ENCODE measurements around the gene ZFP91. TPM values are rescaled to one million over a fixed set of nuclear protein-coding genes. Genes with fewer than 3 reads are reported as not detected.
A peak's percentile ranks its signal among the peaks of the same experiment; 100 is the strongest.

ZFP91 gene
- total and polyA plus RNA-seq, 2 of the 4 experiments (the other 2 are of a cell fraction): 20.7 to 25.3 TPM

GRCh38 chr11:58637371-58637770, 58.5 kb downstream of the ZFP91 start:
- Histone ChIP-seq H3K9me1 (ENCODE audit: insufficient read depth, low read length) (peaks cover 6% of the 10 kb centered on the region; the same call in 1 of the 2 replicates), H3K9ac (ENCODE audit: low read depth, low read length) (no peak overlapping the region), H3K23ac (ENCODE audit: low read depth, low read length) (0 out of 2 replicates have a peak overlapping the region, but pooled peaks have one; percentile 47), H2AK9ac (replicated peaks; ENCODE audit: low read depth, low read length, poor library complexity) (no peak overlapping the region), H4K20me1 (ENCODE audit: insufficient read depth, low read length) (no peaks in the 10 kb centered on the region), H2BK5ac (ENCODE audit: low read depth, low read length, poor library complexity, severe bottlenecking) (no peak overlapping the region), H3K9me3 (ENCODE audit: control insufficient read depth, insufficient read depth, low read length) (no peaks in the 10 kb centered on the region), H2BK15ac (ENCODE audit: low read depth, low read length) (no peak overlapping the region), H3K56ac (ENCODE audit: extremely low read depth, insufficient read depth, low read length) (no peak overlapping the region), H4K8ac (ENCODE audit: low read depth in 2 of 2, low read length in 2 of 2) (no peak overlapping the region), H3K4me2 (ENCODE audit: low read depth, low read length) (no peak overlapping the region), H2AFZ (replicated peaks; ENCODE audit: low read length, poor library complexity) (no peak overlapping the region), H3K4me3 (ENCODE audit: insufficient read depth, low read depth, low read length) (no peak overlapping the region), H3K18ac (ENCODE audit: low read depth, low read length) (no peak overlapping the region), H2AK5ac (ENCODE audit: low read depth, low read length) (no peak overlapping the region), H4K5ac (ENCODE audit: low read depth, low read length) (no peak overlapping the region), H3K4me1 (ENCODE audit: control insufficient read depth, insufficient read depth, low read length) (no peaks in the 10 kb centered on the region), H3K4ac (ENCODE audit: low read depth, low read length) (no peak overlapping the region), H3K27ac (ENCODE audit: insufficient read depth, low read length) (no peak overlapping the region), H3K79me1 (ENCODE audit: low read depth in 1 of 2, low read length in 2 of 2) (no peaks in the 10 kb centered on the region), H2BK120ac (ENCODE audit: low read depth, low read length) (no peak overlapping the region), H3K36me3 (ENCODE audit: control insufficient read depth, insufficient read depth, low read length) (no peaks in the 10 kb centered on the region), H4K91ac (ENCODE audit: insufficient read depth, low read depth, low read length) (no peak overlapping the region), H3K27me3 (ENCODE audit: control insufficient read depth, insufficient read depth, low read length) (peaks cover 4% of the 10 kb centered on the region; the same call in 1 of the 2 replicates), H2BK20ac (ENCODE audit: low read depth, low read length) (no peak overlapping the region), H3K14ac (replicated peaks; ENCODE audit: low read depth, low read length) (no peak overlapping the region)
- in situ Hi-C loops (cut with MboI; ENCODE audit: low sequenced_read_pairs): loop anchor here (10.0 kb wide), 1 partner anchor 267 kb away; no protein-coding TSS in a partner anchor
- intact Hi-C loops (cut with micrococcal nuclease): no loop called here
- ATAC-seq (ENCODE audit: low read depth) (no peak), DNase-seq (no peak)
- ChIA-PET CTCF (interaction anchor here (1.0 kb wide), 1 partner anchor 8 kb away, joined by 5 read pairs; no protein-coding TSS in a partner anchor), POLR2A (ENCODE audit: unreplicated experiment) (no interaction called here)
- TF ChIP-seq POLR2A (IDR thresholded peaks at IDR 0.05; ENCODE audit: low read depth, low read length) (no peak), SMC3 (IDR thresholded peaks at IDR 0.05; ENCODE audit: low read depth, low read length) (no peak), CHD1 (IDR thresholded peaks at IDR 0.05; ENCODE audit: low read depth, low read length) (no peak), USF2 (IDR thresholded peaks at IDR 0.05; ENCODE audit: low read depth, low read length) (no peak), RCOR1 (IDR thresholded peaks at IDR 0.05; ENCODE audit: insufficient replicate concordance, low read length) (no peak), NFE2L2 (IDR thresholded peaks at IDR 0.05; ENCODE audit: low read depth, low read length) (no peak), MAZ (IDR thresholded peaks at IDR 0.05; ENCODE audit: borderline replicate concordance, low read depth, low read length) (no peak), CTCF (conservative IDR thresholded peaks at IDR 0.05; ENCODE audit: low read depth, low read length) (no peak), RFX5 (IDR thresholded peaks at IDR 0.05; ENCODE audit: low read depth, low read length) (no peak)
- BruUV-seq (replicated peaks): no TSS peak
- WGBS, 2 experiments (ENCODE audit: extremely low coverage in 2 of 2, insufficient read length in 1 of 2): no CpG with 5 or more reads among the region's 2 CpGs
- dilution Hi-C loops (cut with HindIII; ENCODE audit: low sequenced_read_pairs, unreplicated experiment): no loop called here
